Right lobe of liver (tissue), 6 donors: Measurements from ENCODE around the gene DRD4. TPM values are rescaled to one million over a fixed set of nuclear protein-coding genes. Genes with fewer than 3 reads are reported as not detected.

Experiments
- ATAC-seq, 4 donors: fragments of 200-7000 bp; cut with Tn5 transposase; one replicate each; pipeline ENCODE4 v1.9.1; 2020; ENCODE audit warnings: mild to moderate bottlenecking in 4 of 4, moderate library complexity in 4 of 4
- DNase-seq, 3 donors: peaks; one replicate each; pipeline ENCODE4 v3.0.0-alpha.2; 2020
- H3K27ac ChIP-seq, 3 donors: fragments of 200-600 bp; one replicate each; pipeline ENCODE4 v1.8.0; 2022
- H3K27me3 ChIP-seq, 2 donors: fragments of 200-600 bp; one replicate each; pipeline ENCODE4 v1.8.0; 2022
- H3K36me3 ChIP-seq, 4 donors: fragments of 200-600 bp; sonication (generic) in 1 of 4; one replicate each; pipeline versions ENCODE4 v1.5.1 to v1.8.0; 2017 to 2022; ENCODE audit warnings: control low read depth in 1 of 4
- H3K4me1 ChIP-seq, 4 donors: fragments of 200-600 bp; sonication (generic) in 1 of 4; one replicate each; pipeline versions ENCODE4 v1.5.1 to v1.8.0; 2017 to 2022; ENCODE audit warnings: control low read depth in 1 of 4
- H3K4me3 ChIP-seq, 3 donors: fragments of 200-600 bp; one replicate each; pipeline ENCODE4 v1.8.0; 2022
- H3K9me3 ChIP-seq, 4 donors: fragments of 200-600 bp; sonication (generic) in 1 of 4; one replicate each; pipeline versions ENCODE4 v1.5.1 to v1.8.0; 2017 to 2022; ENCODE audit warnings: control low read depth in 1 of 4
- POLR2A ChIP-seq: fragments of 450-650 bp; IDR thresholded peaks from one replicate; pipeline ENCODE4 v1.6.1; 2017; ENCODE audit warnings: antibody characterized with exemption, mild to moderate bottlenecking
- WGBS: methylation state at CpG from one replicate; pipeline ENCODE4 v1.1.6; 2018; ENCODE audit warnings: low coverage, low lambda C conversion rate; ENCODE audit not compliant: insufficient coverage; ENCODE audit errors: missing lambda C conversion rate; 5-methylcytosine and 5-hydroxymethylcytosine counted together
- intact Hi-C, 2 donors: fragments of 100-400 bp; cut with DNase I; formaldehyde crosslinking; loops; one replicate each; pipeline versions ENCODE4 v1.11.2 to v1.14.1; 2022
- total RNA-seq, 6 experiments: library from RNA; depleted of rRNA in 2 of 6; stranded (reverse); fragments of >200 nt in 2 of 6; fragmentation: NEBNext Ultra II Directional in 3 of 6; extraction: Animal tissue kit (Norgen Biotek cat#: 25700) in 3 of 6; gene quantifications; one replicate each; pipeline versions ENCODE4 v1.1.0 to v1.2.4, GENCODE V29; 2016 to 2023
- TF ChIP-seq, protein P1 (sequence below), 4 donors: fragments of 200-600 bp in 3 of 4; fragments of 450-650 bp in 1 of 4; IDR thresholded peaks; one replicate each; pipeline versions ENCODE4 v1.5.1 to v1.8.0; 2016 to 2022; ENCODE audit warnings: antibody characterized with exemption in 4 of 4, mild to moderate bottlenecking in 2 of 4
- donor health status: DM: no; HTN: yes; CAD: no.
- donor health status: DM: no; HTN: no; CAD: no.
- donor health status: DM: no; HTN: no; CAD: no.
- donor health status: DM: no; HTN: yes; CAD: no.
- donor health status: DM: no; HTN: yes; CAD: no.

The DRD4 gene
- total RNA-seq, 6 experiments from 2014 or later, result 0.31 to 0.90 (median 0.41) TPM; not detected in 2

GRCh38 chr11:617912-618682 is 19.0 kb upstream of the DRD4 start:
- H3K36me3 ChIP-seq, result peaks cover 0 to 2% (median 1%) of the 10 kb centered on the region in 4 donors
- no peak overlapping the region for H3K27ac ChIP-seq
- WGBS, result 78% methylated on average over 7 of the region's 25 CpGs
- intact Hi-C loops, result no loop called here
- ATAC-seq (no peak), DNase-seq (peak in 2 of 3 donors; percentile 26 to 60)
- peaks cover 0 to 26% (median 12%) of the 10 kb centered on the region in 4 donors for H3K4me1 ChIP-seq
- H3K27me3 ChIP-seq, result no peaks in the 10 kb centered on the region
- no peak for TF ChIP-seq POLR2A
- TF ChIP-seq, protein P1, sequence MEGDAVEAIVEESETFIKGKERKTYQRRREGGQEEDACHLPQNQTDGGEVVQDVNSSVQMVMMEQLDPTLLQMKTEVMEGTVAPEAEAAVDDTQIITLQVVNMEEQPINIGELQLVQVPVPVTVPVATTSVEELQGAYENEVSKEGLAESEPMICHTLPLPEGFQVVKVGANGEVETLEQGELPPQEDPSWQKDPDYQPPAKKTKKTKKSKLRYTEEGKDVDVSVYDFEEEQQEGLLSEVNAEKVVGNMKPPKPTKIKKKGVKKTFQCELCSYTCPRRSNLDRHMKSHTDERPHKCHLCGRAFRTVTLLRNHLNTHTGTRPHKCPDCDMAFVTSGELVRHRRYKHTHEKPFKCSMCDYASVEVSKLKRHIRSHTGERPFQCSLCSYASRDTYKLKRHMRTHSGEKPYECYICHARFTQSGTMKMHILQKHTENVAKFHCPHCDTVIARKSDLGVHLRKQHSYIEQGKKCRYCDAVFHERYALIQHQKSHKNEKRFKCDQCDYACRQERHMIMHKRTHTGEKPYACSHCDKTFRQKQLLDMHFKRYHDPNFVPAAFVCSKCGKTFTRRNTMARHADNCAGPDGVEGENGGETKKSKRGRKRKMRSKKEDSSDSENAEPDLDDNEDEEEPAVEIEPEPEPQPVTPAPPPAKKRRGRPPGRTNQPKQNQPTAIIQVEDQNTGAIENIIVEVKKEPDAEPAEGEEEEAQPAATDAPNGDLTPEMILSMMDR (IDR thresholded peaks at IDR 0.05), result no peak
- H3K4me3 ChIP-seq, result no peak overlapping the region
- no peaks in the 10 kb centered on the region for H3K9me3 ChIP-seq

DNA sequence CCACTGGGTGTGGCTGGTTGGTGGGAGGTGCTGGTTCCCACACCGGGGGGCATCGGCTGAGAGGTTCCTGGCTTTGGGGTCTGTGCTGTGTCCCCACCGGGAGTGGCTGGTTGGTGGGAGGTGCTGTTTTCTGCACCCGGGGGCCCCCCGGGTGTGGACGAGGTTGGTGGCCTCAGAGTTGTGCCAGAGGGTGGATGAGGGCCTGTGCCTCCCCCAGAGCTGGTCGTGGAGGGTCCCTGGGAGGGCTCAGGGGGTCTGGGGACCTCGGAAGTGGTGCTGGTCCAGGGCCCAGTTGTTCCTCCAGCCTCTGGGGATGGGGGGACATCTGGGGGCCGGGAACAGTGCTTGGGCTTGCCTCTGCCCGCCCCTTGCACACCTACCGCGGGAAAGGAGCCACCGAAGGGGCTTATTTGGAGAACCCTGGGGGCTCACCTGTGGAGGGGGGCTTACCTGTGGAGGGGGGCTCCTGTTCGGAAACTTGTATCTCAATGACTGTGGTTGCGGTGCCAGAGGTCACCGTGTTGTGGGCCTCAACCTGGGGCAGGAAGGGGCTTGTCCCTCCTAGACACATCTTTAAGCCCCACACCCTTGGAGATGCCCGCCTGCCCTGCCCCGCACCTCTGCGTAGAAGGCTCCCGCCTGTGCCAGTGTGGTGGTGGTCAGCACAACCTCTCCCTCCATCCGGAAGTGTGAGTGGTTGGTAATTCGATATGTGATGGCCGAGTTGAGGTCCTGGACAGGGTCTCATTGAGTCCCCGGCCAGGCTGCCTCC is 18.0 kb upstream of the DRD4 start:
- DNase-seq (no peak), ATAC-seq (no peak)
- Histone ChIP-seq H3K4me1 (peaks cover 0 to 19% (median 8%) of the 10 kb centered on the region in 4 donors), H3K36me3 (no peaks in the 10 kb centered on the region), H3K27ac (no peak overlapping the region), H3K27me3 (no peaks in the 10 kb centered on the region), H3K4me3 (no peak overlapping the region), H3K9me3 (no peaks in the 10 kb centered on the region)
- TF ChIP-seq POLR2A, result no peak
- TF ChIP-seq, protein P1 (IDR thresholded peaks at IDR 0.05), result no peak
- WGBS, result 100% methylated on average over 1 of the region's 24 CpGs
- intact Hi-C loops, result no loop called here

- Histone ChIP-seq H3K4me3 (no peak overlapping the region), H3K4me1 (peaks cover 0 to 19% (median 5%) of the 10 kb centered on the region in 4 donors), H3K27me3 (no peaks in the 10 kb centered on the region), H3K9me3 (no peaks in the 10 kb centered on the region), H3K36me3 (no peaks in the 10 kb centered on the region), H3K27ac (no peak overlapping the region)
- peak in 1 of 3 donors; percentile 53 for DNase-seq
- TF ChIP-seq, protein P1 (IDR thresholded peaks at IDR 0.05), result no peak
- TF ChIP-seq POLR2A, result no peak
- ATAC-seq, result no peak
- intact Hi-C loops, result no loop called here
- 100% methylated on average over 1 of the region's 22 CpGs for WGBS
Observed at GRCh38 chr11:619628-620050, 17.4 kb upstream of the DRD4 start.

- Histone ChIP-seq H3K36me3 (no peaks in the 10 kb centered on the region), H3K27me3 (no peaks in the 10 kb centered on the region), H3K4me1 (peaks cover 0 to 16% (median 4%) of the 10 kb centered on the region in 4 donors), H3K4me3 (no peak overlapping the region), H3K27ac (no peak overlapping the region), H3K9me3 (no peaks in the 10 kb centered on the region)
- TF ChIP-seq POLR2A, result no peak
- TF ChIP-seq, protein P1 (IDR thresholded peaks at IDR 0.05), result no peak
- no peak for ATAC-seq
- DNase-seq, result no peak
- intact Hi-C loops, result no loop called here
- 92% methylated on average over 2 of the region's 13 CpGs for WGBS
Observed at GRCh38 chr11:620201-620600, 16.9 kb upstream of the DRD4 start.
